Fibroblast of lung (primary cell): ENCODE results near the gene CCNF.

ENCODE experiments used
- CTCF ChIP-seq, 2 donors: IDR thresholded peaks in 1 of 2; conservative IDR thresholded peaks in 1 of 2; 1 replicate in 1 of 2; 2 replicates in 1 of 2; pipeline ENCODE4 v1.5.1; 2011 to 2012; ENCODE audit warnings: low read length in 2 of 2, control low read depth in 1 of 2, inconsistent platforms in 1 of 2, low read depth in 1 of 2, mild to moderate bottlenecking in 1 of 2
- EZH2 ChIP-seq: IDR thresholded peaks from 2 replicates; pipeline ENCODE4 v1.5.1; 2012; ENCODE audit warnings: low read length, control low read depth, mild to moderate bottlenecking; ENCODE audit errors: missing control alignments

DNA sequence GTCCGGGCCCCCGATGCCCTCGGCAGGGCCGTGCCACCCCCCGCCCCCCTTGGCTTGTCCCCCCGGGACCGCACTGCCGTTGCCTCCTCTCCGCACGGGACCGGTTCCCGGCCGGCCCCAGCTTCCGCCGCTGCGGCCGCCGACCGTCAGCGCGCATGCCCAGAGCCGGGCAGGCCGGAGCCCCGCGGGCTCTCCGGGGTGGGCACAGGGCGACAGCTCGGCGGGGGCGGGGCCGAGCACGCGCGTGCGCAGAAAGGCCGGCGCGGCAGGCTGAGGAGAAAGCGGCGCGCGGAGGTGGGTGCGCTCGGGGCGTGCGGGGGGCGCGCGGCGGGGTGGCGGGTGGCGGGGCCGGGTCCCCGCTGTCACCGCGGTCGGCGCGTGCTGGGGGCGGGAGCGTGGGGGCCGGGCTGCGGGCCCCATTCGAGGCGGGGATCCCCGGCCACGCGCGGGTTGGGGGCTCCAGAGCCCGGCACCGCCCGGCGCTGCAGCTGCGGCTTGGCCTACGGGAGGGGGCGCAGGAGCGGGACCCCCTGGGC is 45.7 kb downstream of the CCNF start, which contains the start of gene TBC1D24:
- TF ChIP-seq CTCF (conservative IDR thresholded peaks at IDR 0.05 in 1 of 2, IDR thresholded peaks at IDR 0.05 in 1 of 2; ENCODE audit: low read depth in 1 of 2, low read length in 2 of 2): no peak
- TF ChIP-seq EZH2: no peak
